Bone marrow (tissue), 2 donors: ENCODE data around the gene SRSF1.
A peak's percentile ranks its signal among the peaks of the same experiment; 100 is the strongest.
"Not testable (repeated sequence)": the region's sequence is repeated elsewhere in the genome, so short reads cannot be mapped to it uniquely, and the experiment has no call there.

ENCODE experiments used
- DNase-seq, 2 donors: peaks; one replicate each; lab custom pipeline; 2025; lab: John Stamatoyannopoulos, UW

SRSF1 gene, protein sequence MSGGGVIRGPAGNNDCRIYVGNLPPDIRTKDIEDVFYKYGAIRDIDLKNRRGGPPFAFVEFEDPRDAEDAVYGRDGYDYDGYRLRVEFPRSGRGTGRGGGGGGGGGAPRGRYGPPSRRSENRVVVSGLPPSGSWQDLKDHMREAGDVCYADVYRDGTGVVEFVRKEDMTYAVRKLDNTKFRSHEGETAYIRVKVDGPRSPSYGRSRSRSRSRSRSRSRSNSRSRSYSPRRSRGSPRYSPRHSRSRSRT

DNA sequence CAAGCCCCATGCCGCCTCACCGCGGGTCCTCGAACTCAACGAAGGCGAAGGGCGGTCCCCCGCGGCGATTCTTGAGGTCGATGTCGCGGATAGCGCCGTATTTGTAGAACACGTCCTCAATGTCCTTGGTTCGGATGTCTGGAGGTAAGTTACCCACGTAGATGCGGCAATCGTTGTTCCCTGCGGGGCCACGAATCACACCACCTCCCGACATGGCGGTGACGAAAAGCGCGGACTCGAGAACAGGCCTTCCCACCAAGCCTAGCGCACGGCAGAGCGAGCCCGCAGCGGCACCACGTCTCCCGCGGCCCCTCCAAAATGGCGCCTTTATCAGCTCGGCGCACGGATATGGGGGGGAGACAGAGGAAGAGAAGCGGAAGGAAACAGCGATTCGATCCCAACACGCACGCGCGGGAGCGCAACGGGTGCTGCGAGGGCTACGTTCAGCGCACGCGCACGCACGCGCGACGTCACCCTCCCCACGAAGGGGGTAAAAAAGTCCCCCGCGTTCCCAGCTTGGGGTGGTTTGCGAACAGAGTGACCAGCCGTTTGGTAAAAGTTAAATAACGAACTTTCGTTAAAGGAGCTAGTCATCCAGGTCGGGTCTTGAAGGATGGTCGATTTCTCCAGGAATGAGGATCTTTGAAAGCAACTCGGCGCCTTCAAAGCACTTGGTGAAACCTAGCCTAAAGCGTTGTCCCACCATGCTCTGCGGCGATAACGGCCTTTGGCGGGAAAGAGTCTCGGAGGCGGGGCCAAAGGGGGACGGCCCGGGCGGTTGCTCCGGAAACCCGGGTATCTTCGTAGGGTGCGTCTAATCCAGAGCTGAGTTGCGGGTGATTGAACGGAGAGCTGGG is at the start of gene SRSF1:
SRSF1 (minus strand) TSS at position 323 of the 857 bp plus-strand sequence; CDS start at position 214, 109 bp downstream.
- peak; percentile 91 to 99 for DNase-seq

DNA sequence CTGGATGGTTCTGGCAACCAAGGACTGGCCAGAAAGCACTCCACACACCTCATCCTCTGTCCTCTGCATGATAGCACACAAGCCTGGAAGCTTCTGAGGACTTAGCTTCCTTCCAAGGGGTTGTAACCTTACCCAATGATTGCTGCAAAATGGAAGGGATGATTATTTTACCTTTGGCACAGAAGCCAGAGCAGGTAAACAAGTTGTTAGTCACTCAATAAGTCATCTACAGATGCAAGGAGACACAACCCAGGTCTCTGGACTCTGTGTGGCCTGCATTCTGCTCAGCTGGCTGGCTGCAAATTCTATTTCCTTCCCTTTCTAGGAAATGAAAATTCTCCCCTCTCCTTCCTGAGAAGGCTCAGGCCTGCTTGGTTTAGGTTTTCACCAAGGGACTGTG is 49.4 kb upstream of the SRSF1 start:
- DNase-seq, result no peak

DNA sequence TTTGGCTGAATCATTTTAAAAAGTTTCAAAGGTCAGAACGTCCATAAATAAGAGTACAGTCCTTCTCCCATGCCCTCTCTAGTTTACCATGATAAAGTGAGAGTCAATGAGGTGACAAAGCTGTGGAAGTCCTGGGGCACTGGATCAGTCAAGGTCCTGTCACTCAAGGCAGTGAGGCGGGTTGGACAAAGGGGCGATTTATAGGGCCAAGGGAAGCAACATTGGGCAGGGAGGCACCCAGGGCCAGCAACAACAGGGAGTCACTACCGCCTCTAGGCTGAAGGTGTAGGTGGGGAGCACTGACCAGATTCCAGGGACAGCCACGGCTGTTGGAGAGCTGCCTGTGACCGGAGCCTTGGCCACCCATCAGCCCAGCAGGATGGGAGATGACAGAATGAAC is 47.6 kb upstream of the SRSF1 start:
- DNase-seq, result no peak

DNA sequence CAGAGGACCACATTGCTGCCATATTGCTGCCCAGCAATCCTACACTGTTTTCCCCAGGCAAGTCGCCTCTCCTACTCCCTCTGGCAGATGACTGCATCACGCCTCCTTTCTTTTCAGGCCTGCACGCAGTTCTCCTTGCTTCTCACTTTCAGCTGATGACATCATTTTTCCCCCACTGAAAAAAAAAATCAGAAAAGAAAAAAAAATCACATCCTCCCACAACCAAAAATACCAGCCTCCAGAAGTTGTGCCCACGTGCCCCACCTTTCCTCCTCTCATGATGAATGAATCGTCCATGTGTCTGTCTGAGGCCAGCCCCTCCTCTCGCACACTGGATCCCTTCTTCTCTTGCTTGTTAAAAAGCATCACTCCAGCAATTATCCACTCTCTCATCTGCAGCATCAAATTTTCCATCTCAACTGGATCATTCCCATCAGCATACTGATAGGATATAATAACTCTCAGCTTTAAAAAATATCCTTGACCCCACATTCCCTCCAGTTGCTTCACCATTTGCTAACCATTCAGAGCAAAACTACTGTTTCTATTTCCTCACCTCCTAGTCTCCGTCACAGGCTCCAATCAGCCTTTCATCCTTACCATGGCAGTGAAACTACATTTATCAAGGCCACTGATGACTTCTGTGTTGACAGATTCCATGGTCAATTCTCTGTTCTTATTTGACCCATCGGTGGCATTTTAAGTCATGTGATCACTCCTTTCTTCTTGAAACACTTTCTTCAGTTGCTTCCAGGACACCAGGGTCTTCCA is 46.1 kb upstream of the SRSF1 start:
- no peak for DNase-seq

DNA sequence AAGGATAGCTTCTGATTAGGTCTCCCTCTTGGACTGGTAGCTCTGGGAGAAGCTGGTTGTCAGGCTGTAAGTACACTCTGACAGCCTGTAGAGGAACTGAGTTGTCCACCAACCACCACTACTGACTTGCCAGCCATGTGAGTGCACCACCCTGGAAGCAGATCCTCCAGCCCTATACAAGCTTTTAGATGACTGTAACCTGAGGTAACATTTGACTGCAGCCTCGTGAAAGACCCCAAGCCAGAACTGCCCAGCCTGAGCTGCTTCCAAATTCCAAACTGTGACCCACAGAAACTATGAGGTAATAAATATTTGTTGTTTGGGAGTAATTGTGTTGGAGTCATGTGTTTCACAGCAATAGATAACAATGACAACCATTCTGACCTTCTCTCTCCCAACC is 45.4 kb upstream of the SRSF1 start:
- no peak for DNase-seq

DNA sequence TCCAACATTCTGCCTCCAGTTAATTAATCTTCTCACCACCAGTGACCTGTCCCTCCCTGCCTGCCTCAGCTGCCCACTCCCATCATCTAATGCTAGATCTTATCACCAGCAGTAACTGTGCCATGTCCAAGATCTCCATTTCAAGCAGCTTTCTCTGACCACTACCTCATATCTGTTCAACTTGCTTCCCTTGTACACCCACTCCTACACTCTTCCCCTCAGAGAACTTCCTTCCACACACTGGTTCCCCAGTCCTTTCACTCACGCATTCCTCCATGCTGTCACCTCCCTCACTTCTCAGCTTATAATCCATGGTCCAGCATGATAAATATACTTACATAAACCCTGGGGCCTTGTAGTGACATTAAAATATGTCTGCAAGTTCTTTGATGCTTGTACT is 44.4 kb upstream of the SRSF1 start:
- DNase-seq, result no peak

DNA sequence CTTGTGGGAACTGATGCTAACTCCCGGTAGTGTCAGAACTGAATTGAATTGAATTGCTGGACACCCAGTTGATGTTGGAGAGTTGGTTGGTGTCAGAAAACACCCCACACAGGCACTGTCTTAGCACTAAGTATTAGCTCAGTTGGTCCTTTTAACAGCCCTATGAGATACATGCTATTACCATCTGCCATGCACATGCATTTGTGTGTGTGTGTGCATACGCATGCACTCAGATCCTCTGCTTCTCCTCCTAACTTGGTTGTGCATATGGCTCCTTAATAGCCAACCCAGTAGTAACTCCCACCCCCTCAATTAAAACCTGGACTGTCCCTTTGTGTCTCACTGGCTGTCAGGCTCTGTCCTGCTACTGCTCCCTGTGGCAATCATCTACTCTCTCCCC is 43.9 kb upstream of the SRSF1 start:
- DNase-seq, result no peak

DNA sequence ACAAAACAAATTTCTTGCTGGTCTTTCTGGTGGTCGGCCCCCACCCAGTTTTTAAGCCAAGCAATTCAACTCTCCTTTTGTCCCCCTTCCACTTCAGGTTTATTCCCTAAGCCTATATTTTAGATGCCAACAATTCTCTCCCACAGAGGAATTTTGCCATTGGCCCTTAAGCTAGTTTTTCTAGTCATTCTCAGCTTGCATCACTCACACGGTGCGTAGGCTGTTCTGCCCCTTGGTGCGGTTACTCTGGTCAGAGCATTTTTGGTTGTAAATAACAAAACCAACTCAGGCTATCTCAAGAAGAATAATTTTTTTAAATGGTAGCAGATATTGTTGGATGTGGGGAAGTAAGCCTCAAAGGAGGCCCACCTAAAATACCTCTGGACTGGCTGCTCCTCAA is 42.5 kb upstream of the SRSF1 start:
- DNase-seq, result no peak

DNA sequence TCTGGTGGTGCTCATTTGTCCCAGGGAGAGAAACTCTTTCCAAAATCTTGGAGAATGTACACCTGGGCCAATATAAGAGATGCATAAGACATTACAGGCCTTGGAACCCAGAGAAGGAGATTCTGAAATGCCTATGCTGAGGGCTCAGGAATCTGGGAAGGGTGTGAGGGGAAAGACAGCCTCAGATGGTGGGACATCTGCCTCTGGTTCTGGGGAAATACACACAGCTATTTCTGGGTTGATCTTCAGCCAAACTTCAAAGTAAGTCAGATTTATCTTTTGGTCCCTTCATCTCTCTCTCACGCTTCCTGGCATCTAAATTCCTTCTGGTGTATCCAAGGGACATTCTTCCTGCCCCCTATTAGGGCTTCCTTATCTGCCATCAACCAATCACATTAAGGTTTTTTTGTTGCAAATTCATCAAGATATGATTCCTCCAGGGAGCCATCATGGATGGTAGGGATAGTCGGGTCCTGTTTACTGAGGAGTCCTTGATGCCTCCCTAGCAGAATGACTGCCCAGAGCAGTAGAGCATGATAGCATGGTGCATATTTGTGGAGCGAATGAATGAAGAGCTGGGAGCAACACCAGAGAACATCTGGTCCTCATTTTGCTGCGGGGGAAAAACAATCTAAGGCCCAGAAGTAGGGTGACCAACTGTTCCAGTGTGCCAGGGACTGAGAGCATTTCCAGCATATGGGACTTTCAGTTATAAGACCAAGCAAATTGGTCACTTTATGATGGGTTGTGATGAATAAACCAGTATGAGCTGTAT is 40.5 kb upstream of the SRSF1 start:
- no peak for DNase-seq

DNA sequence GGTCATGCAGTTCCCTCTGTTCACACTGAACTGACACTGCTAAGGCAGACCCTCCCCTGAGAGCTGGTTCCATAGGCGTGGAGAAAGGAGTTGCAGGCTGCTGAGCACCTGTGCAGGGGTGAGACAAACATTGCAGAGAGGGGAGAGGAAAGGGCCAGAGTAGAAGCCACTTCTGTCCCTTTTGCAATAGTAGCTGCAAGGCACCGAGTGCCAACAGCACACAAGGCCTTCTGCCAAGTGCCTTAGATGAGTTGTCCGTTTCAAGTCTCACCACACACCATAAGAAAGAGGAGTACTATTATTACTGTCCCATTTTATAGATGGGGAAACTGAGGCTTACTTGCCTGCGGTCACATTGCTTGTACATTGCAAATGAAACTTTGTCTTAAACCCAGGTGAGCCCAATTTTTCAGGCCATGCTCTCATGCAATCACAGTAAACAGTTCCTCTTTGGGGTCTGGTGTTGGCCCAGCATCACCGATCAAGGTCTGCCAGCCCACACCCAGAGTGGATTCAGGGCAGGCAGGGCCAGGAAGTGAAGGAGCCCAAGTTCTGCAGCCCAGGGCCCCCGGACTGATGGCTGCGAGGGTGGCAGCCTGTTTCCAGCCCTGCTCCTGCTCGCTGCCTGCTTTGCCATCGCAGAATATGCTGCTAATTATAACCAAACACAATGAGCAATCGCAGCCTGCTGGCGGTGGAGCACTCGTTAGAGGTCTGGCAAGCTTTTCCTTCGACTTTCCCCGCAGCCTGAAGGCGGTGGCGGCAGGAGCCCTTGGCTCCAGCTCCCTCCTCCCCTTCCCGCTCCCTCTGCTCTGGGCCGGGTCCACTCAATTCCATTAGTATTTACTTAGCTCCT is 39.4 kb upstream of the SRSF1 start:
- no peak for DNase-seq

DNA sequence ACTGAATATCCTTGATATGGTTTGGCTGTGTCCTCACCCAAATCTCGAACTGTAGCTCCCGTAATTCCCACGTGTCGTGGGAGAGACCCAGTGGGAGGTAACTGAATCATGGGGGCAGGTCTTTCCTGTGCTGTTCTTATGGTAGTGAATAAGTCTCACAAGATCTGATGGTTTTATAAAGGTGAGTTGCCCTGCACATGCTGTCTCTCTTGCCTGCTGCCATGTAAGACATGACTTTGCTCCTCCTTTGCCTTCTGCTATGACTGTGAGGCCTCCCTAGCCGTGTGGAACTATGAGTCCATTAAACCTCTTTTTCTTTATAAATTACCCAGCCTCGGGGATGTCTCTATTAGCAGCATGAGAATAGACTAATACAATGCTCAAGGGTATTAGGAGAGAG is 37.2 kb upstream of the SRSF1 start:
- DNase-seq, result not testable (repeated sequence)

DNA sequence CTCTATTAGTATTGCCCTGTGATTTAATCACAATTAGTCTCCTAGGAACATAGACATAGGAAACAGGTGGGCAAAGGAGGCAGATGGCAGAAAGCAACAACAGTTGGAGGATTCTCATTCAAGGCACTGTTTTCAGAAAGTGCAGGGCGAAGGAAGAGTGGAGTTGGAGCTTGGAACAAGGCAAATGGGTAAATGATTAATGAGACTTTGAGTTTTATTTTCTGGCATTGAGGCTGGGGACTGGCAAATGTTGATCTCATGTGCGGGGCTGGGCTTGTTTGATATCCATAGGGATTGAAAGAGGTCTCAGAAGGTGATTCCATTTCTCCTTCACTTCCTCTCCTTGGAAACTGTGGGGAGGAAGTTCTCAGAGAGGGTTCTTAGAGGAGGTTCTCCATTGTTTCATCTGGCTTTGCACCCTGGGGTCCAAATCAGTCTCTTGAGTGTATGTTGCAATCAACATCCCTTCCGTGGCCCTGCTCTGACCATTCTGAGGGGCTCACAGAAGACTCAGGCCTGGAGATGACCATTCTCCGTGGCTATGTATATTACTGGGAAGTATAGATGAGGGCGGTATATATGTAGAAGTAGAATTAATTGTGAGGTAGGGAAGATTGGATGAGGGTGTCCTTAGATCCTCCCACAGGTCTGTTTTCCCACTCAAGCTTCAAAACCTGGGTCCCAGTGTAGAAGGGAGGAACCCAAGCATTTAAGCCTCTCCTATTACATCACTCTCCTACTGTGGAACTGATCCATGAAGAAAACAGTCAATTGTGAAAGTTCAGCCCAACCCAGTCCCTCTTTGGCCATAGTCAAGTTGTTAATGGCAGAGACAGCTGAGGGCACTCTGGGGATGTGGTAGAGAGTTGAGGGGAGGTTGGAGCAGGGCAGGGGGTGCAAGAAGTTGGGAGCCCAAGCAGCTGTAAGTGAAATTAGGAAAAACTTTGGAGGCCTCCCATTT is 36.5 kb upstream of the SRSF1 start:
- DNase-seq, result no peak

DNA sequence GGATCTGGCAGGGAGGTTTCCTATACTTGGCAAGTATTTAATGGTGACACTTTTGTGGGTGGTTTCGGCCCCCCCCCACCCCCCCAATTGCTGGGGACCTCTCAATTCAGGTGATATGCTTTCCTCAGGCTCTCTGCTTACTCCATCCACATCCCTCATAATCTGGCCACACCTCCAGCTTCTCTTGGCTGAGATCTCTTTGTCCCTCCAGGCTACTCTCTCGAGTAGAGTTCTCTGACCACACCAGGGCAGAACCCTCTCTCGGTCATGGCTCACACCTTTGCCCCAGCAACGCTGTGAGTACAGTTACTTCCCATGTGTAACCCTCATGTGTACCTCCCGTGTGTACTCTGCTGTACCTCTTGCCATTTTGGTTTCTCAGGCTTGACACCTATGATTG is 34.1 kb upstream of the SRSF1 start:
- DNase-seq, result no peak

DNA sequence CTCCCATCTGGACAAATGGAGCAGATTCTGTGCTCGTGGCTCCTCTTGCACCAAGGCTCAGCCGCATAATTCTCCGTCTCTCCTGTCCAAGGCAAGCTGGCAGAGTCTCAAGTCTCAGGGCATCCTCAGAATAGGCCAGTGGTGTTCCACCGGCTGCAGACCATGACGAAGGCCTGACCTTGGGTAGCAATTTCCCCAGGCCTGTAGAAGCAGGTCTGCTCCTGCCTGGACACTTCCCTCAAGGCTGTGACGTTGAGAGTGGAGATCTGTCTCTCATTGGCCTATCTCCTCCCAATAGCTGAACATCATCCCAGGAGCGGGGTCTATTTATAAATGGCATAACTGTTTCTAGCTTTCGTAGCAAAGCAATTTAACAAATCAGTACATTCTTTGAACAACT is 33.3 kb upstream of the SRSF1 start:
- no peak for DNase-seq

DNA sequence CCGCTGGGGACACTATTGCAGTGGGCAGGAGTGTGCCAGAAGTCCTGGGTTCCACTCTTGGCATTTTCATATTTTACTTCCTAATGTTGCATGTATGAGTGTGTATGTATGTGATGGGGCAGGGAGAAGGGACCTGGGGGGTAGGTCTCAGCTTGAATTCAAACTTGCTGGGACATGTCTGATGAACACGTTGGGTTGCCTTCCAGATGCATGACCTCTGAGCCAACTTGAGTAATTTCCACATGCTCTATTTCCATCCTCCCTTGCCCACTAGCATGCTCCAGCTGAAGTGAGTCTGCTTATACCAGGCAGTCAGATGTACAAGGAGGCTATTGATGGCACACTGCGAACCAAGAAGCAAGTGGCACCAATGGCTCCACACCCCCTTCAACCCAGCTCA is 32.9 kb upstream of the SRSF1 start:
- DNase-seq, result no peak

DNA sequence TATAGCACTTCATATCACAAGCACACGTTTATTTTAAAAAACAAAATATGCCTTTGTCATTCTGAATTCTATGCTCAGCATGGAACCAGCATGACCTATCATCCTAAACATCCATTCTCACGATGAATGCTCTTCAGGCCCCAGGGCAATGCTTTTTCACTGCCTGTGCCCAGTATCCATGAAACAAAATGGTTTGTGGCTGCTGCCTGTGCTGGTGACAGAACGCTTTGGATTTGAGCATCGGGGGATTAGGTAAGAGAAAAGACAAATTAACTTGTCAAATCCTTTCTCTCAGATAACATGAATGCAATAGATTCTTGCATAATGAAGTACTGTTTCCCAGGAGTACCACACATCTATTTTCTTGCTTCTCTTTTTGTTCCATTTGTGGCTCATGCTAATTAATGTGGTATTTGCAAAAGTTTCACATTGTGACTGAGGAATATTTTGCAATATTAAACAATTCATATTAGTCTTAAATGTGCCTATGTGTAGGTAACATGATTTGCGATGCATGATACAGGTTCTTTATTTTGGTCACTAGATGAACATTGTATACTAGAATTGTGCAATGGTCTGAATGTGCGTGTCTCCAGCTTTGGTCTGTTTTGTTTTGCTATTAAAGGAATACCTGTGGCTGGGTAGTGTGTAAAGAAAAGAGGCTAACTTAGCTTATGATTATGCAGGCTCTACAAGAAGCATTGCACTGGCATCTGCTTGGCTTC is 25.8 kb upstream of the SRSF1 start:
- no peak for DNase-seq

DNA sequence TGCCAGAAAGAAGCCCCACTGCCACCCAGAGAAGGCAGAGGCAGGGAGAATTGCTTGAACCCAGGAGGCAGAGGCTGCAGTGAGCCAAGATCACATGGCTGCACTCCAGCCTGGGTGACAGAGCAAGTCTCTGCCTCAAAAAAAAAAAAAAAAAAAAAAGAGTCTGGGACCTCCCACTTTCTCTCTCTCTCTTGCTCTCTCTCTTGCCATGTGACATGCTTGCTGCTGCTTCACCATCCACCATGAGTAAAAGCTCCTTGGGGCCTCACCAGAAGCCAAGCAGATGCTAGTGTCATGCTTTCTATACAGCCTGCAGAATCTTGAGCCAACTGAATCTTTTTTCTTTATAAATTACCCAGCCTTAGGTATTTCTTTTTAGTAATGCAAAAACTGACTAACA is 21.5 kb upstream of the SRSF1 start:
- DNase-seq, result no peak

DNA sequence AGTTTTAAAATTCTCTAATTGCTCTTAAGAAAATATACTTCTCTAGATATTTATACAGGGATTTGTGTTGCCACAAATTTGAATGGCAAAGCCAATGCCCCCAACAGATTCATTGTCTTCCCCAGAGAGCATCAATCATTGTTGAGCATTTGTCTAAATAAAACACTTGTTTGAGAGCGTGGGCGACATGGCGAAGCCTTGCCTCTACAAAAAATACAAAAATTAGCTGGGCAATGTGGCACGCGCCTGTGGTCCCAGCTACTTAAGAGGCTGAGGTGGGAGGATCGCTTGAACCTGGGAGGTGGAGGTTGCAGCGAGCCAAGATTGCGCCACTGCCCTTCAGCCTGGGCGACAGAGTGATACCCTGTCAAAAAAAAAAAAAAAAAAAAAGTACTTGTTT is 13.4 kb upstream of the SRSF1 start:
- no peak for DNase-seq

DNA sequence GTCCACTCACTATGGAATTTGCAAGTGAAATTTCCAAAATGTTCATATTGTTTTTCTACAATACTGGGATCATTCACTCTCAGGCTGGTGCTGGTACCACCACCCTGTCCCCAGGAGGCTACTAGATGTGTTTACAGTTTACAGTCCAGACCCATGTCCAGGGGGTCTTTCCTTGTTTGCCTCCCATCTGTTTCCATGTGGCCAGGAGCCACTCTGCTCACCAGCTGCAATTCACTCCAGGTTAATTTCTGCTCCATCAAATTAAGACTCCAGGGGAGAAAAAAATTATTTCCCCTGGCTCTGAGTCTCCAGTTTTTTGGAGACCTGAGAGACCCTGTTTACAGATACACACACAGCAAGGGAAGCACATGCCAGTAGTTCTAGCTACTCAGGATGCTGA is 12.5 kb upstream of the SRSF1 start:
- DNase-seq, result no peak
